Measurements from ENCODE around the gene BAD. TPM values are rescaled to one million over a fixed set of nuclear protein-coding genes. Genes with fewer than 3 reads are reported as not detected.
A peak's percentile ranks its signal among the peaks of the same experiment; 100 is the strongest.

Gene BAD
- total RNA-seq, 1 experiment from 2014 or later = 50.5 TPM

- peak overlapping the region; percentile 95 for H3K4me3 ChIP-seq (ENCODE audit: low read depth, low read length)
- POLR2A ChIA-PET = interaction anchor here (0.5 to 1.6 kb wide), 17 partner anchors 9 to 1454 kb away, joined by 3 to 15 read pairs (median 5); partner anchors contain the start of genes DNAJC4, ESRRA, NUDT22 and PRDX5
- Mint-ChIP-seq H3K27ac (ENCODE audit: unreplicated experiment) (peak overlapping the region; percentile 90), H3K36me3 (ENCODE audit: insufficient read depth, unreplicated experiment) (peaks cover 64% of the 10 kb centered on the region), H3K4me3 (ENCODE audit: unreplicated experiment) (peak overlapping the region; percentile 88), H3K4me1 (ENCODE audit: low read depth, unreplicated experiment) (peaks cover 15% of the 10 kb centered on the region), H3K27me3 (ENCODE audit: insufficient read depth, unreplicated experiment) (no peaks in the 10 kb centered on the region), H3K9me3 (ENCODE audit: unreplicated experiment) (no peaks in the 10 kb centered on the region)
- intact Hi-C loops (cut with micrococcal nuclease; ENCODE audit: unreplicated experiment) = loop anchor here (1.0 to 2.0 kb wide), 2 partner anchors 56 to 64 kb away; partner anchors contain the start of gene ESRRA
- peak; percentile 100 for DNase-seq
- H3K4me1 ChIP-seq = peaks cover 19% of the 10 kb centered on the region
- H3K36me3 ChIP-seq (ENCODE audit: control insufficient read depth, insufficient read depth, low read length) = peaks cover 3% of the 10 kb centered on the region; the same call in 1 of the 2 replicates
- no peaks in the 10 kb centered on the region for H3K27me3 ChIP-seq (replicated peaks; ENCODE audit: control insufficient read depth, insufficient read depth, low read length)
- CTCF ChIA-PET = interaction anchor here (0.6 to 1.1 kb wide), 8 partner anchors 9 to 1182 kb away, joined by 3 to 13 read pairs (median 3); partner anchors contain the start of genes ESRRA and STIP1
- TF ChIP-seq, protein P1, sequence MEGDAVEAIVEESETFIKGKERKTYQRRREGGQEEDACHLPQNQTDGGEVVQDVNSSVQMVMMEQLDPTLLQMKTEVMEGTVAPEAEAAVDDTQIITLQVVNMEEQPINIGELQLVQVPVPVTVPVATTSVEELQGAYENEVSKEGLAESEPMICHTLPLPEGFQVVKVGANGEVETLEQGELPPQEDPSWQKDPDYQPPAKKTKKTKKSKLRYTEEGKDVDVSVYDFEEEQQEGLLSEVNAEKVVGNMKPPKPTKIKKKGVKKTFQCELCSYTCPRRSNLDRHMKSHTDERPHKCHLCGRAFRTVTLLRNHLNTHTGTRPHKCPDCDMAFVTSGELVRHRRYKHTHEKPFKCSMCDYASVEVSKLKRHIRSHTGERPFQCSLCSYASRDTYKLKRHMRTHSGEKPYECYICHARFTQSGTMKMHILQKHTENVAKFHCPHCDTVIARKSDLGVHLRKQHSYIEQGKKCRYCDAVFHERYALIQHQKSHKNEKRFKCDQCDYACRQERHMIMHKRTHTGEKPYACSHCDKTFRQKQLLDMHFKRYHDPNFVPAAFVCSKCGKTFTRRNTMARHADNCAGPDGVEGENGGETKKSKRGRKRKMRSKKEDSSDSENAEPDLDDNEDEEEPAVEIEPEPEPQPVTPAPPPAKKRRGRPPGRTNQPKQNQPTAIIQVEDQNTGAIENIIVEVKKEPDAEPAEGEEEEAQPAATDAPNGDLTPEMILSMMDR (IDR thresholded peaks at IDR 0.05; ENCODE audit: insufficient read depth in 1 of 2, low read depth in 1 of 2, low read length in 1 of 2, severe bottlenecking in 1 of 2, unreplicated experiment in 1 of 2) = no peak
- H3K9me3 ChIP-seq = no peaks in the 10 kb centered on the region
- no TSS peak for BruUV-seq (replicated peaks)
Observed at GRCh38 chr11:64241241-64241490, 43.3 kb downstream of the BAD start.

GRCh38 chr11:64240435-64241240 is 43.8 kb downstream of the BAD start, which contains the start of gene FKBP2:
Gene FKBP2, plus strand, starts transcription at chr11:64241095. Its CDS starts 1,293 bp downstream, at chr11:64242388.
- intact Hi-C loops (cut with micrococcal nuclease; ENCODE audit: unreplicated experiment) = loop anchor here (1.0 to 2.0 kb wide), 2 partner anchors 55 to 64 kb away; partner anchors contain the start of gene ESRRA
- POLR2A ChIA-PET = interaction anchor here (0.5 to 1.6 kb wide), 14 partner anchors 10 to 1454 kb away, joined by 3 to 12 read pairs (median 4); partner anchors contain the start of genes DNAJC4, ESRRA, NUDT22 and SF1
- H3K9me3 Mint-ChIP-seq (ENCODE audit: unreplicated experiment) = no peaks in the 10 kb centered on the region
- Histone ChIP-seq H3K9me3 (no peaks in the 10 kb centered on the region), H3K36me3 (ENCODE audit: control insufficient read depth, insufficient read depth, low read length) (peaks cover 3% of the 10 kb centered on the region; the same call in 1 of the 2 replicates), H3K4me3 (ENCODE audit: low read depth, low read length) (peak within 1 kb of the TSS; percentile 95), H3K27me3 (replicated peaks; ENCODE audit: control insufficient read depth, insufficient read depth, low read length) (no peaks in the 10 kb centered on the region), H3K4me1 (peaks cover 20% of the 10 kb centered on the region)
- peak within 1 kb of the TSS; percentile 90 for H3K27ac Mint-ChIP-seq (ENCODE audit: unreplicated experiment)
- BruUV-seq (replicated peaks) = TSS peak; percentile 92
- H3K36me3 Mint-ChIP-seq (ENCODE audit: insufficient read depth, unreplicated experiment) = peaks cover 61% of the 10 kb centered on the region
- CTCF ChIA-PET = interaction anchor here (0.6 to 1.1 kb wide), 8 partner anchors 9 to 1182 kb away, joined by 3 to 13 read pairs (median 3); partner anchors contain the start of genes ESRRA and STIP1
- TF ChIP-seq, protein P1 (IDR thresholded peaks at IDR 0.05; ENCODE audit: insufficient read depth in 1 of 2, low read depth in 1 of 2, low read length in 1 of 2, severe bottlenecking in 1 of 2, unreplicated experiment in 1 of 2) = no peak
- H3K27me3 Mint-ChIP-seq (ENCODE audit: insufficient read depth, unreplicated experiment) = no peaks in the 10 kb centered on the region
- DNase-seq = peak; percentile 97 to 99
- peak within 1 kb of the TSS; percentile 88 for H3K4me3 Mint-ChIP-seq (ENCODE audit: unreplicated experiment)
- H3K4me1 Mint-ChIP-seq (ENCODE audit: low read depth, unreplicated experiment) = peaks cover 15% of the 10 kb centered on the region

GRCh38 chr11:64239662-64240434 is 44.6 kb downstream of the BAD start:
- TF ChIP-seq, protein P1 (IDR thresholded peaks at IDR 0.05; ENCODE audit: insufficient read depth in 1 of 2, low read depth in 1 of 2, low read length in 1 of 2, severe bottlenecking in 1 of 2, unreplicated experiment in 1 of 2) = no peak
- Histone ChIP-seq H3K4me1 (peaks cover 24% of the 10 kb centered on the region), H3K36me3 (ENCODE audit: control insufficient read depth, insufficient read depth, low read length) (peaks cover 3% of the 10 kb centered on the region; the same call in 1 of the 2 replicates), H3K9me3 (no peaks in the 10 kb centered on the region), H3K4me3 (ENCODE audit: low read depth, low read length) (peak overlapping the region; percentile 95), H3K27me3 (replicated peaks; ENCODE audit: control insufficient read depth, insufficient read depth, low read length) (no peaks in the 10 kb centered on the region)
- intact Hi-C loops (cut with micrococcal nuclease; ENCODE audit: unreplicated experiment) = loop anchor here (2.0 kb wide), 1 partner anchor 65 kb away; the partner anchor contains the start of gene ESRRA
- ChIA-PET POLR2A (interaction anchor here (0.7 kb wide), 1 partner anchor 78 kb away, joined by 5 read pairs; the partner anchor contains the start of genes PRDX5 and TRMT112), CTCF (no interaction called here)
- H3K36me3 Mint-ChIP-seq (ENCODE audit: insufficient read depth, unreplicated experiment) = peaks cover 63% of the 10 kb centered on the region
- no peak for DNase-seq
- H3K27ac Mint-ChIP-seq (ENCODE audit: unreplicated experiment) = peak overlapping the region; percentile 90
- no TSS peak for BruUV-seq (replicated peaks)
- H3K27me3 Mint-ChIP-seq (ENCODE audit: insufficient read depth, unreplicated experiment) = no peaks in the 10 kb centered on the region
- peak overlapping the region; percentile 88 for H3K4me3 Mint-ChIP-seq (ENCODE audit: unreplicated experiment)
- H3K4me1 Mint-ChIP-seq (ENCODE audit: low read depth, unreplicated experiment) = peaks cover 15% of the 10 kb centered on the region
- no peaks in the 10 kb centered on the region for H3K9me3 Mint-ChIP-seq (ENCODE audit: unreplicated experiment)

Data from Caco-2 (cell line).